Skin of body (tissue), 2 donors: Measurements from ENCODE around the gene SIRPB2. TPM values are rescaled to one million over a fixed set of nuclear protein-coding genes. Genes with fewer than 3 reads are reported as not detected.

Source experiments
- DNase-seq: peaks from one replicate; lab custom pipeline; 2025; lab: John Stamatoyannopoulos, UW
- total RNA-seq: library from RNA; depleted of rRNA; stranded (reverse); fragments of >200 nt; gene quantifications from one replicate; pipeline ENCODE4 v1.2.3, GENCODE V29; 2014

The SIRPB2 gene
- total RNA-seq = 1.8 TPM

- no peak for DNase-seq
These were observed at the start of gene SIRPB2 for GRCh38 chr20:1491281-1491840. TSS of gene SIRPB2 (minus strand) at chr20:1491420. CDS start at chr20:1491359, 61 bp downstream.

- DNase-seq = no peak
These were observed 48.7 kb upstream of the SIRPB2 start for GRCh38 chr20:1539816-1540419.

DNA sequence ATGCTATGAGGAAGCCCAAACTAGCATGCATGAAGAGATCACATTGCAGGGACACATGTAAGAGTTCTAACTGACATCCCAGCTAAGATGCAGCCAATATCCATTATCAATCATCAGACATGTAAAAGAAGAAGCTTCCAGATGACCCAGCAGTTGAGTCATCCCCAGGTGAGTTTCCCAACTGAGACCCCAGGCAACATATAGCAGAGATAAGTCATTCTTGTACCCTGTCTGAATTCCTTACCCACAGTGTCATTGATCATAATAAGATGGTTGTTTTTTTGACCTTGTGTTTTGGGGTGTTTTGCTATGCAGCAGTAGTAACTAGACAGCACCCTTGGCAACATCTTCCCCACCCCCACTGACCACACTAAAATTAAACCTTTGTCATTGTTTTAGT lies 47.4 kb upstream of the SIRPB2 start:
- DNase-seq = no peak

GRCh38 chr20:1537731-1538058 lies 46.5 kb upstream of the SIRPB2 start:
- DNase-seq = no peak

- DNase-seq = no peak
These were observed 45.9 kb upstream of the SIRPB2 start for GRCh38 chr20:1536893-1537730.

- no peak for DNase-seq
These were observed 44.4 kb upstream of the SIRPB2 start for GRCh38 chr20:1535420-1536175.

- no peak for DNase-seq
These were observed 43.3 kb upstream of the SIRPB2 start for GRCh38 chr20:1534526-1534925.

- DNase-seq = no peak
These were observed 41.8 kb upstream of the SIRPB2 start for GRCh38 chr20:1533059-1533458.

- no peak for DNase-seq
These were observed 37.6 kb upstream of the SIRPB2 start for GRCh38 chr20:1528811-1529210.

DNA sequence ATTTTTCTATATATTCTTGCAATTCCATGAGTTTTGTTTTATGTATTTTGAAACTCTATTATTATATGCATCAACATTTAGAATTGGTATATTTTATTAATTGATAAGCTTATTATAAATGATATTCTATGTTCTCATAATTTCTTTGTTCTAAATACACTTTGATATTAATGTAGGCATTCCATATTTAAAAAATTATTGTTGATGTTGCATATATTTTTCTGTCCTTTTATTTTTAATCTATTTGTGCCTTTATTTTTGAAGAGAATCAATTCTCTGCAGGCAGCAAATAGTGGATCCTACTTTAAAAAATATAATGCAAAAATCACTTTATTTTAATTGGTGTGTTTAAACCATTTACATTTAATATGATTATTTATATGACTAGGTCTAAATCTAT lies 36.7 kb upstream of the SIRPB2 start:
- no peak for DNase-seq

GRCh38 chr20:1526896-1527295 lies 35.7 kb upstream of the SIRPB2 start:
- no peak for DNase-seq

- DNase-seq = no peak
These were observed 35.1 kb upstream of the SIRPB2 start for GRCh38 chr20:1526310-1526709.

DNA sequence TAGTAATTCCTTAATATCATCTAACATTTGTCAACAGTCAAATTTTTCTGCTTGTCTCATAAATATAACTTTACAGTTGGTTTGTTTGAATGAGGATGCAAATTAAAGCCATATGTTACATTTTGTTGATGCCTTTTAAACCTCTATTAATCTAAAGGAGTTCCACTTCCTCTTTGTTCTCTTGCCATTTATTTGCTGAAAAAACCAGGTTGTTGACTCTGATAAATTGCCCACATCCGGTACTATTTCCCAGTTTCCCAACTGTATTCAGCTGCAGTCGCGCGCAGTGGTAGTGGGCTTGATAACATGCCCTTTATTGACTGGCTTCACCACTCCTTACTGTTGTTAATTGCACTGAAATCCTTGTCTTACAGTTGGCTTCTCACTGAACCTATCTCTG lies 32.8 kb upstream of the SIRPB2 start:
- DNase-seq = no peak

- no peak for DNase-seq
These were observed 25.8 kb upstream of the SIRPB2 start for GRCh38 chr20:1517010-1517409.

GRCh38 chr20:1513801-1514200 lies 22.6 kb upstream of the SIRPB2 start:
- no peak for DNase-seq

GRCh38 chr20:1509237-1509636 lies 18.0 kb upstream of the SIRPB2 start:
- no peak for DNase-seq

- no peak for DNase-seq
These were observed 17.4 kb upstream of the SIRPB2 start for GRCh38 chr20:1508574-1508973.

DNA sequence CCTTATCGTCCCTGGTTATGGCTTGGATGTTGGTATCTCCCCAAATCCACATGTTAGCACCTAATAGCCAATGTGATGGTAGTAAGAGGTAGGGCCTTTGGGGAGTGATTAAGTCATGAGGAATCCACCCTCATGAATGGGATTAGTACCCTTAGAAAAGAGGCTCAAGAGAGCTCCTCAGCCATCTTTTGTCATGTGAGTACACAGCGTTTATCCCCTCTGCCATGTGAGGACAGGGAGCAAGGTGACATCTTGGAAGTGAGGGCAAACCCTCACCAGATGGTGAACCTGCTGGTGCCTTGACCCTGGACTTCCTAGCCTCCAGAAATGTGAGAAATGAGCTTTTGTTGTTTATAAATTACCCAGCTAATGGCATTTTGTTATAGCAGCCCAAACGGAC lies 16.1 kb upstream of the SIRPB2 start:
- no peak for DNase-seq

DNA sequence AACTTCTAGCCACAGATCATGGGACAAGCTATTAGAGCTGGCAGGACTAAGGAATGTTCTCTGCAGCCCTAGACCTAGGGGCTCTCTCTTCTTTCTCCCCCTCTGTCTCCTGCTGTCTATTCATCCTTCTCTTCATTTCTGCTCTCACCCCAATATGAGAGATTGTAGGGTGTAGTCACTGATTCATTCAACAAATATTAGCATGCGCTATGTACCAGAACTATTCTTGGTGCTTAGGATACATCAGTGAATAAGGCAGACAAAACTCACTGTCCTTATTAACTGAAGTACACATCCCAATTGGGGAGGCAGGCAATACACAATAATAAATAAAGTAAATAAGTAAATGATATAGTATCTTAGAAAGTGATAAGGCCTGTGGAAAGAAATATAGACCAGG lies 14.7 kb upstream of the SIRPB2 start:
- DNase-seq = no peak

GRCh38 chr20:1505361-1505760 lies 14.1 kb upstream of the SIRPB2 start:
- DNase-seq = no peak

GRCh38 chr20:1503564-1504227 lies 12.5 kb upstream of the SIRPB2 start:
- DNase-seq = peak; percentile 56

DNA sequence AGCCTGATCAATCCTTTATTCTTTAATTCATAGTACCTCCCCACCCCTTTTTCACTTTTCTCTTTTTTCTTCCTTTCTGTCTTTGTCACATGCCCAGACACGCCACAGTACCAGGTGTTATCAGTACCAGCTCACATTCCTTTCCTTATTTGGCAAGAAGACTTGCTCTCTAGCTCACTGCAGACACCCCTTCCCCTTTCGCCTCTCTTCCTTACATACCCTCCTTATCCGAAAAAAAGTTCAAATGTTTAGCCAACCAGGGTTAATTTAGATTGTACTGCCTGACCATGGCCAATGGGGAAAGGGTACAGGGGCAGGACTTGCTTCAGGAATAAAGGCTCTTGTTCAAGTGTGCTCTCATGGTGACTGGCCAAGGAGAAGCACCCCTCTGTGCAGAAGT lies 9.3 kb upstream of the SIRPB2 start:
- no peak for DNase-seq
